DMS 273 treated with DMSO at 0.1 percent for 48 hours (cell line): ENCODE data around the gene FOXI1.
"Not testable (repeated sequence)": the region's sequence is repeated elsewhere in the genome, so short reads cannot be mapped to it uniquely, and the experiment has no call there.

Source experiments
- DNase-seq: peaks from one replicate; lab custom pipeline; 2025; lab: John Stamatoyannopoulos, UW

Gene FOXI1

DNA sequence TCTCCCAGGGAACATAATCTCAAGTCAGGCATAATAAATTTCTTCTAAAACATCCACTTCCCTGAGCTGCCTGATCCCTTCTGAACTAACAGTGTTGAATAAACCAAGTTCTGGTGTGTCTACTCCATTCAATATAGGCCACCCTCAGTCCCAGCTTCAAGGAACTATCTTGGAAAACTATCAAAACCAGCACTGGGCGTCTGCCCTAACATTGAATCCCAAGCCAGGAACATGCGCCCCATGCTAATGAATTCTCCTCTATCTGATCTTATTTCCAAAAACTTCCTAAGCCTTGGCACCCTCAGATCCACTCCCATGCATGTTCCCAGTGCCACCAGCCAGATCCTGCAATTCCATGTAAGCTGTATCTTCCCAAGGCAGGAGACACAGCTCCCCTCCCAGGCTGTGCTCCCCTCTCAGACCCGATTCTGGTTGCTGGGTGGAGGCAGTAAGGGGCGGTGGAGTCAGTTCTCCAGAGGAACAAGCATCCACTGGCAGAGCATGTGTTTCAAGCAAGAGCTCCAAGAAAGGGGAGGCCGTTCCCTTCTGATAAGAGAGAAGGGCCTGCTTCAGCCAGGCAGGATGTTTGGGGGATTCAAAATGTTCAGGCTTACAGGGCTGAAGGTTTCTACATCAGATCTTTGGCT, 13.1 kb upstream of the FOXI1 start:
- no peak for DNase-seq

DNA sequence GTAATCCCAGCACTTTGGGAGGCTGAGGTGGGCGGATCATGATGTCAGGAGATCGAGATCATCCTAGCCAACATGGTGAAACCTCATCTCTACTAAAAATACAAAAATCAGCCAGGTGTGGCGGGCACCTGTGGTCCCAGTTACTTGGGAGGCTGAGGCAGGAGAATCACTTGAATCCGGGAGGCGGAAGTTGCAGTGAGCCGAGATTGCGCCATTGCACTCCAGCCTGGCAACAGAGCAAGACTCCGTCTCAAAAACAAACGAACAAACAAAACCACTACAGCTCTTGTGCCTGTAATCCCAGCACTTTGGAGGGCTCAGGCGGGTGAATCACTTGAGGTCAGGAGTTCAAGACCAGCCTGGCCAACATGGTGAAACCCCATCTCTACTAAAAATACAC, 11.4 kb upstream of the FOXI1 start:
- DNase-seq = not testable (repeated sequence)

DNA sequence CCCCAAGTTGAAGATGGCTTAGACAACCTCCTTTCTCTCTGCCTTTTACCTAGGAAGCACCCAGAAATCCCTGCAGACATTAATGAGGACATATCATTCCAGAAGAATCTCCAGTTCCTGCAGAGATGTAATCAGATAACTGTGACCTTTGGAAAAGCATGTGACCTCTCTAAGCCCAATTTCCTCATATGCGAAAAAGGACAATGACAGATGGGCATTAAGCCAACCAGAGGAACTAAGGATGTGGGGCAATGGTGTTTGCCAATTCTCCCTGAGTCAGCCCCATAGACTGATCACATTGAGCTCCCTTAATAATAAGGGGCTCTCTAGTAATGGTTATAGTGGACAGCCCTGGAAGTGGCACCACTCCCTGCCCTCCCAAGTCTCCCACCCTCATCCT, 10.1 kb upstream of the FOXI1 start:
- DNase-seq = no peak

DNA sequence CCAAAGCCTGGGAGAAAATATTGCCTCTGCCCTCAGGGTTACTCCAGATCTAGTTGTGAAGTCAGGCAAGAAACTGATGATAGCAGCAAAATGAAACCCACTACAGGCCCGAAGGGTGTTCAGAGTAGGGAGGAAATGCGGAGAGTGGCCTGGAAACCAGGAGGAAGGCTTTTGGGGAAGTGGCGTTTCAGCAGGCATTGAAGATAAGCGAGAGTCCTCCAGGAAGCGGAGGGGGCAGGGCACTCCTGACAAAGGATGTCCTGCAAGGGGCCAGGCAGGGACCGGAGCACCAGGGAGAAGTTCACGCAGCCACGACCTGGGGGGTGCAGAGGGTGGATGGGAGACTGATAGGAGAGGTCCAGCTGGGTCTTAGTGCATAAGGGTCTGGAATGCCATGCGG, 7.8 kb upstream of the FOXI1 start:
- no peak for DNase-seq

DNA sequence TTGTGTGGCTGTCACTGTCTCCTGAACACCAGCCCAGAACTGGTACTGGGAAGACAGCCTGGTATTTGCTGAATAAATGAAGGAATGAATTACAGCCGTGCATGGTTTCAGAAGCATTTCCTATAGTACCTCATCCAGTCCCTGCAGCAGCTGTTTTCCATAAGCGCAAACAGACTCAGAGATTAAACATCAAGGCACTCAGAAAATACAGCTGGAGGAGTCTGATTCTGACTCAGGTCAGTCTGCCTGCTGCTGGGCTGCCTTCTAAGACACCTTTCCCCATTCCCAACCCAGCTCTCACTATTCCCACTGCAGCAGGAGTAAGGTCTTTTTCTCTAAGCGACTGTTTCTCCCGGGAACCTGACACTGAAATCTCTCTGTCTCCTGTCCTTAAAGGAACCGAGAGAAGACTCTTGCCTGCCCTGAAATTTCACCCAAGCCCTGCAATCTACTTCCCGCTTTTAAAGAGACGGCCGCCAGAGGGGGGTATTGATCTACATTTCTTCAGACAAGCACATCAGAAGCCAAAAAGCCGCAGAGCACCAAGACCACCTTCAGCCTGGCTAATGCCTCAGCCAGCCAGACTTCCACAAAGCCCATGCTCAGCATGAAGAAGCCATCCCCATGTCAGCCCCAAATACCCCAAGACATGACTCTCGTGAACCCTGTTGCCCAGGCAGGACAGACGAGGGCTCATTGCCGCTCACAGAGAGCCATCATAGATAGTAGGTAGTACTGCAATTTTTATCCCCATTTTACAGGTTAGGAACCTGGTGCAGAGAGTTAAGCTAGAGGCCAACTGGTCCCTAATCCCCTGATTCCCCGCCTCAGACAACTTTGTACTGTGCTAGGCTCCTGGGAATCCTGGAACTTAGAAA, 5.4 kb upstream of the FOXI1 start:
- peak; percentile 33 for DNase-seq

DNA sequence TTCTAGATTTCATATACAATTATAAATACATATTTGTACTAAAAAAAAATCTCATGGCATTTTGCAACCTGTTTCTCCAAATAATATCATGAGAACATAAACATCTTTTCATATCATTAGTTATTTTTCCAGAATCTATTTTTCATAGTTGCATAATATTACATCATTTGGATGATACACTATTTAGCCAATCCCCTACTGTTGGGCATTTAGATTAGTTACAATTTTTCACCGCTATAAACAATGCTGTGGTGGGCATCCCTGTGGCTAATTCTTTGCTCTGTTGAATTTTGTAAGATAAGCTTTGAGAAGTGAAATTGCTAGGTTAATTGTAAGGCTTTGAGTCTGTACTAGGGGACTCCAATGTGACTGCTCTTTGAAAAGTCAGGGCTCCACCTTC, 2.2 kb upstream of the FOXI1 start:
- no peak for DNase-seq

DNA sequence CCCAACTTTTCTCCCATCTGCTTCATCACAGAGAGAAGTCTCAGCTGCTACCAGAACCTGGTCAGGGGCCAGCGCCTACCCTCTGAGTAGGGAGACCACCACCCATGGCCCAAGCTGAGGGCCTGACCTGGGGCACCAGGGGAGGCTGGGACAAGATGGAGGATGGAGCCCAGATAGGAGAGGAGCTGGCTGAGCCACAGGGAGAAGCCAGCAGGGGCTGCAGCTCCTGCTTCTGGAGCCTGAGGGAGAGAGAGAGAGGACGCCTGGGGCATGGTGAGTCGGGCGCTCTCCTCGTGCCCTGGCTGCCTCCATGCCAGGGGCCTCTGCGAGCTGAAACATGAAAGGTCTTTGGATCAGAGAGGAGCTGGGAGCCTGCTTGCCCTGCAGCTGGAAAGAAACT, 1.4 kb upstream of the FOXI1 start:
- no peak for DNase-seq

DNA sequence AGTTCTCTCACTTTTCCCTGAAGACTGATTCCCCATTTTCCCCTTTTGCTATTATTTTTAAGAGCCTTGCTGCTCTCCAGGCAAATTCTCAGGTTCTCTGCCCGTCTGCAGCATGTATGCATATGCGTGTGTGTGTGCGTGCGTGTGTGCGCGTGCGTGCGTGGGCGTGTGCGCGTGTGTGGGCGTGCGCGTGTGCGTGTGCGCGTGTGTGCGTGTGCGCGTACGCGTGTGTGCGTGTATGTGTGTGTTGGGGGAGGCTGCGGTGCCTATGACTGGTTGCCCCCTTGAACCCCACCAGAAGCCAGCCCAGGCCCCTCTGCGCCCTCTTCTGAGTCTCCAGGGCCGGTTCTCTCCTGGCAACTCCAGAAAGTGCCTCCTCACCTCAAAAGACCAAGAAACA, 987 bp upstream of the FOXI1 start:
- no peak for DNase-seq

DNA sequence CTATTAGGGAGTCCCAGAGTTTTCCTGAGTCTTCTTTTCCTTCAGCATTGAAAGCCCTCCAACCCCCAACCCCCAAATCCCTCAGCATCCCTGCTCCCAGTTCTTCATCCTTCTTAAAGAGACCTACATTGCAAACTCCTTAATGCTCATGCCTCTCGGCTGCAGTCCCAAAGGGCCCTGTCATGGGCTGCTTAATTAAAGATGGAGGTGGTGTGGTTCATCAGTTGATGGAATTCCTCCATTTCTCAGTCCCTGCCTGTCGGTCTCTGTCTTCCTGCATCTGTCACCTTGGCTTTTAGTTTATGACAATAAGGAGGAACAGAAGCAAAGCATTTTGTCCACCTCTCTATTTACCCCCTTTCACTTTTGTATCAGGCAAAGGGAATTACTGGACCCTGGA, 2.0 kb downstream of the FOXI1 start:
- DNase-seq = no peak

DNA sequence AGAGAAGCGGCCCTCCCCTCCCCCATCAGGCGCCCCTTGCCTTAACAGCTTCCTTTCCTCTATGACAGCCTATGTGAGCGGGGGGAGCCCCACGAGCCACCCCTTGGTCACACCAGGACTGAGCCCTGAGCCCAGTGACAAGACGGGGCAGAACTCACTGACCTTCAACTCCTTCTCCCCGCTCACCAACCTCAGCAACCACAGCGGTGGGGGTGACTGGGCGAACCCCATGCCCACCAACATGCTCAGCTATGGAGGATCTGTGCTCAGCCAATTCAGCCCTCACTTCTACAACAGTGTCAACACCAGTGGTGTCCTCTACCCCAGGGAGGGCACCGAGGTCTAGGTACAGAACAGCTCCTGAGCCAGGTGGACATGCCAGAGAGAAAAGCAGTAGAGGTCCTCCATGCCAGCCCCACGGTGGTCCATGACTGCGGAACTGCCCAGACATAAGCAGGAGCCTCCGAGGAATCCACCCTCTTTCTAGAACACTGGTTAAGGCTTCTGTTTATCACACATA, 2.6 kb downstream of the FOXI1 start:
- no peak for DNase-seq

DNA sequence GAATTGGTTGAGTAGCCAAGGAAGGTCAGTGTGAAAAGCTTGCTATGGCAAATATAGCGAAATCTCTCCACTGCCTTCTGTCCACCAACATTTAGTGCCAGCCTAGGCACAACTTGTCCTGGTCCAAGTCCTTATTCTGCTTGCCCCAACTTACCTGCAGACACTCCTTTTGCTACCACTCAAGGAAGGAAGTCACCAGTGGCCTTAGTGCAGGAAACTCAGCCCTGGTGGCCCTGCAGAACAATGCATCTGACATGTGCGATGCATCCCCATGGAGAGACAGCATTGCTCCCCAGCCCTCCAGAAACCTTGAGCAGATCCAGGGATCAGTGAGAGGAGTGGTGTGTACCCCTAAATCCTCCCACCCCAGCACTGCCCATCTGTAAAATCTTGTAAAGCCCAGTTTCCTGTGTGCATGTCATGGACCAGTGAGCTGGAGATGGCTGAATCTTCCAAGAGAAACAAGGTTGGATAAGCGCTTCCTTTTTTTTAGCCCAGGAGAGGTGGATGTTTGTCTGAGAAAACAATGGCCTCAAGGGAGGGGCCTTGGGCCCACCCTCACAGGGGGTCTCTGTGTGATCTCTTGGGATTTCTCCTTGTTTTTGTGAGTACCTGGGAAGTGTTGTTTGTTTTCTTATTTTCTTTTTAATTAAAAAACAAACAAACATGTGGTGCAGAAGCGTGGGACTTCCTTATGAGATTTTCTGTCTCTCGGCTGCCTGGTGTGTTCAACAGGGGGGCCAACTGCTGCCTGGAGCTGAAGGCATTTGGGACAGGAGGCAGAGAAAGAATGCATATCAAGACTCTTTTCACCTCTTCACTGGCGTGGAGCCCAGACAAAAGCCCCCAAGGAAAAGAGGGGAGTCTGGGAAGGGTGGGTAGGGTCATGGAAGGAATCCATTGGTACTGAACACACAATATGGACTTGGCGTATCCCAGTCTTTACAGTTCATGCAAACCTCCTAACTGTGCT, 3.6 kb downstream of the FOXI1 start:
- DNase-seq = no peak

DNA sequence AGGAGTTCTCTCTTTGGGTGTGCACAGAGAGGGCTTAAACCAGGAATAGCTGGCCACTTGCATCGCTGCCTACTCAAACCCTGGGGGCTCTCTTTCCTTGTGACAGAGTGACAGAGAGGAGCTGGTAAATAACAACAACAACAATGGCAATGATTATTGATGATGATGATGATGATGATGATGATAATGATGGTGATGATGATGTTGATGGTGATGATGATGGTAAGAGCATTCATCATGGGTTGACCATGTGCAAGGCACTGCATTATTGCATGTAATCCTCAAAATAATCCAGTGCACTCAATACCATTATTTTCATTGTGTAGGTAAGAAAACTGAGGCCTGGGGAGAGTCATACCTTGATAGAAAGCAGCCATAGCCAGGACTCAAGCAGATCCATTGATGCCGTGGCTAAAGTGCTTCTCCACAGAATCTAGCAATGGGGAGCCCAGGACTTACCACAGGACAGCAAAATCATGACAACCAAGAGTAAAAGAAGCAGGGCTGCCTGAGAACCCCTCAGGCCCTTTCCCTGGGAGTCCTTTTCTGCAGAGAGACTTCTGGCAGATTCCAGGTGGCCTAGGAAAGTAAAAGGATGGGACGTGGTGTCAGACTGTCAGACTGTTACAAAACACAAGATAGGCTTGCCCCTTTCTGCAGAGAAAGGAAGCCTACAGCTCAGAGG, 4.8 kb downstream of the FOXI1 start:
- no peak for DNase-seq

DNA sequence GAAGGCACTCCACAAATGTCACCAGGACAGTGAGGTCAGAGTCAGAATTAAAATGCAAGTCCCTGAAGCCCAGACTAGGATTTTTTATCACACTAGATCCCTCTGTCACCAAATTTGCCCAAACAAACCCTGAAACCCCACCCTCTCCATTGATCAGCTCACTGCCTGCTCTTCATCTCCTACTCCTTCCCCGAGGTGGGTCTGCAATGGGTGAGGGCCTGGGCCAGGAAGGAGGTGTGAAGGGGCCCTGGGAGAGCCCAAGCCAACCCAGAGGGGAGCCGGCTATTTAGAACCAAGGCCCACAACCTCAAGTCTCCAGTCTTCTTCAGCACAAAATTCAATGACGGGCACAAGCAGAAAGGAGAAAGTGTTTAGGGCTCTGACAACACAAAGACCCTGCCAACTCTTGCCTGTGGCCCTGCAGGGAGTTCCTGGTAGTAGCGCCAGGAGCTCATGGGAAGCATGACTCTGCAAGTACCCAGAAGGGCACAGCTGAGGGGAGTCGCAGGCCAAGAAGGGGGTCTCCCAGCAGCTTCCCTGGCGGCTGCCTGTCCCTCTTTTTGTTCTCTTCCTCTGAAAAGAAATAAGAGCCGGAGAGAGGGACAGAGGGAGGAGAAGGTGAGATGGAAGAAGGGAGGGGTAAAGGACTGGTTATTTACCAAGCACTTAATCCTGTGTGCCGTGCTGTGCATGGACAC, 5.5 kb downstream of the FOXI1 start:
- DNase-seq = no peak

DNA sequence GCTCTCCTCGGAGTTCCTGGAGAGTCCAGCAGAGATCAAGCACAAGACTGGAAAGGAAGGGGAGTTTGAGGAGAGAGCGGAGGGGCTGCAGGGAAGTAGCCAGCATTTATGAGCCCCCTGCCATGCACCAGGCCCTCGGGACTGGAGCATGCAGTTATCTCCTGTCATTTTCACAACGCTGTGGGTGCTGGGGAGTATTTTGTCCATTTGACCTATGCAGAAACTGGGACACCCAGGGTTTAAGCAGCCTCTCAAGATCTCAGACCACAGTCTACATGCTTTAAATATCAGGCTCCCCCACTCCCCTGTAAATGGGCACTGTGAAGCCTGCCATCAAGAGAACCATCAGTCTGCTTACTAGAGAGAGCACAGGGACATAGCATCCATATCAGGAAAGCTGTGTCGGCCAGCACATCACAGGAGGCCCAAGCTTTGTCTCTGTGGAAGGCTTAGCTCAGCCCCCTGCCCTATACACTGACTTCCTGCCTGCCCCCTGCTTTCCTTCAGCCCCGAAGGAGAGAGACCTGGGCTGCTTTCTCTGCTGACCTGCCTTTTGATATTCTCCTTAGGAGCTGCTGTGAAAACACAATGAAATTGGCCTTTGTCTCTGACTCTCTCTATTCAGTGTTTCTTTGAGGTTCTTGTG, 7.3 kb downstream of the FOXI1 start:
- no peak for DNase-seq

DNA sequence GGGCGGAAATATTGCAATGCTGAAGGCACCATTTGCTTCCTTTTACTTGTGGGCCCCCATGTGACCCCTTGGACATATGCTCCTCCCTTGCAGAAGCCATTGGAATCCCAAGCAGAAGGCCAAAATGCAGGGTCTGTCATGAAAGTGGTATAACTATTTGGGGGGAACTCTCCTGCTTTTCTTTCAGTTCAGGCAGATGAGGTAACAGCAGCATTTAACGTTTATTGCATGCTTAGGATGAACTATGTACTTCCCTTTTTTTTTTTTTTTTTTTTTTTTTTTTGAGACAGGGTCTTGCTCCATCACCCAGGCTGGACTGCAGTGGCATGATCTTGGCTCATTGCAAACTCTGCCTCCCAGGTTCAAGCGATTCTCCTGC, 7.8 kb downstream of the FOXI1 start:
- DNase-seq = no peak

DNA sequence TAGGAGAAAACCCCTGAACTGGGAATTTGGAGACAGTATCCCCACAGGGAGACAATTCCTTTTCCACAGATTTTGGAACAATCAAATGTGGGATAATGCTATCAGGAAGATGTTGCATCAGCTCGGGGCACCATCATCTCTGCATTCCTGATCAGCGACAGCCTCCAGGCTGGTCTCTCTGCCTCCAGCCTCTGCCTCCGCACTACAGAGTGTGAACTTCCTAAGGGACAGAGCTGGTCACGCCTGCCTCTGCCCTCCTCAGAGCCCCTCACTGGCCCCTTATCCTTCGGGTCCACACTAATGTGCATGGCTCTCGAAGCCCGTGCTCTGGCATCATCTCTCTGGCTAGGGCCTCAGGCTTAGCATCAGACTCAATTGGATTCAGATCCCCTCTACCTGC, 8.6 kb downstream of the FOXI1 start:
- no peak for DNase-seq

DNA sequence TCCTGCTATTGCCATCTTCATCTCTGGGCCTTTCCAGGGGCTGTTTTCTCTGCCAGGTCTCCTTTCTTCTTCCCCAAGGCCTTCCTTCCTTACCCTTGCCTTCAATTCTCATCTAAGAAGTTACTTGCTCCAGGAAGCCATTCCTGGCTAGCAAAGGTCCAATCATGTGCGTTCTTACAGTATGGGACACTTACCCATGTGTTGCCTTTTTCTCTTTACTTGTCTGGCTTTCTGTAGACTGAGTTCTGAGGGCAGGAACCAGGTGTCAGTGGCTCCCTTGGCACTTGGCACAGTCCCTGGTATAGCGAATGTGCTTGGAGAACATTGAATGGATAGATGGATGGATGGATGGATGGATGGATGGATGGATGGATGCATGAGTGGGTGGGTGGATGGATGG, 10.2 kb downstream of the FOXI1 start:
- DNase-seq = no peak

DNA sequence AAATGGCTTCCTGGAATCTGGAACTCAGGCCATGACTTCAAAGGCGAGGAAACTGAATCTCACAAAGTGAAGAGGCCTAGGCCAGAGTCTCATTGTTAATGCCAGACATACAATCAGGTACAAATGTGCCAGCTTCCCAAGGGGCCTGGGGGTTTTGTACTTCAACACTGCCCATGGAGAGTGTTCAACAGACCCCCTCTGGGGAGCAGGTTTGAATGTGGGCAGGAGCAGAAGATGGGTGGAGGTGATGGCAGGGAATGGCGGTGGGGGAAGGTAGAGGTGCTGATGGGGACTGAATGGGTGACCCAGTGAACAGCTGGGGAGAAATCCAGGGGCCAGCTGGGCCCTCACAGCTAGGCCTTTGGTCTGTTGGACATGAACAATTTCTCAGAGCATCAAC, 12.0 kb downstream of the FOXI1 start:
- no peak for DNase-seq

DNA sequence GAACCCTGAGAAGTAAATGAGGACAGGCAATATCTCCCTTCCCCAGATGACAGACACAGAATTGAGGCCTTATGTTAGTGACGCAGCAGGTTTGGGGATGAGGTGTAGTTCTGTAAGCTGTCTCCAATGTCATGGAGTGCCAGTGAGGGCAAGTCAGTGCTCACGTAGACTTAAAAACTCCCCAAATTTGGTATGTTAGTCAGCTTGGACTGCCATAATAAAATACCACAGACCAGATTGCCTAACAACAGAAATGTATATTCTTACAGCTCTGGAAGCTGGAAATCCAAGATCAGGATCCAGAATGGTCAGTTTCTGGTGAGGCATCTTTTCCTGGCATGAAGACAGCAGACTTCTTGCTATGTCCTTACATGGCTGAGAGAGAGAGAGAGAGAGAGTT, 14.9 kb downstream of the FOXI1 start:
- DNase-seq = no peak

DNA sequence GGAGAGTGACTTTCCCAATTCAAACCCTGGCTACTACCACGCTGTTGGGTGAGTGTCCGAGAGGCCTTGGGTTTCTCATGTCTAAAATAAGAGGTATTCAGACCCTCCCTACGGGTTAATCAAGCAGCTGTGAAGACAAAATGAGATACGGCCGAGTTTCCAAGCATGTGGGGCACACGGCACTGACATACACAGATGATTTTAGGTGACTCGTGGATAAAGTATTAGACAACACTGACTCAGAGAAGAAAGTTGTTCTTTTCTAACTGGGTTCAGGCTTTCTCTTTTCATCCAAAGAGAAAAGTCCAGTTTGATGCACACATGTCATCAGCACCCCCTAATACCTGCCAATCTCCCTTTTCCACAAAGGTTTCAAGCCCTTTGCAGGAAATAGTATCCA, 15.6 kb downstream of the FOXI1 start:
- DNase-seq = no peak

DNA sequence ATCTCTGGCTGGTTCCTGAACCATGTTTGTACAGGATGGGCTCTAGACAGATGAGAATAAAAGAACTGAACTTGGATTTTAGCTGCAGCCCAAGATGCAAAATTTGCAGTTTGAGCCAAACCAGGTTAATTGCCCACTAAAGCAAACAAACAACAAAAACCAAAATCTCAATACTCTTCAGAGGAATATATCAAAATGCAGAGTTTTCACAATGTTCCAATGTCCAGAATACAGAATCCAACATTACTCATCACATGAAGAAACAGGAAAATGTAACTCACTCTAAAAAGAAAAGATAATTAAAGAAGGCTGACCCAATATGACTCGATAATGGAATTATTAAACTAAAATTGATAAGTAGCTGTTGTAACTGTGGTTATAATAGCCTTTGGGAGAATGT, 20.4 kb downstream of the FOXI1 start:
- no peak for DNase-seq
